ENCODE data around the gene TMEM213. TPM values are rescaled to one million over a fixed set of nuclear protein-coding genes. Genes with fewer than 3 reads are reported as not detected.

TMEM213 gene
- total RNA-seq, 4 donors from 2014 or later = 0.25 TPM; not detected in 3

DNA sequence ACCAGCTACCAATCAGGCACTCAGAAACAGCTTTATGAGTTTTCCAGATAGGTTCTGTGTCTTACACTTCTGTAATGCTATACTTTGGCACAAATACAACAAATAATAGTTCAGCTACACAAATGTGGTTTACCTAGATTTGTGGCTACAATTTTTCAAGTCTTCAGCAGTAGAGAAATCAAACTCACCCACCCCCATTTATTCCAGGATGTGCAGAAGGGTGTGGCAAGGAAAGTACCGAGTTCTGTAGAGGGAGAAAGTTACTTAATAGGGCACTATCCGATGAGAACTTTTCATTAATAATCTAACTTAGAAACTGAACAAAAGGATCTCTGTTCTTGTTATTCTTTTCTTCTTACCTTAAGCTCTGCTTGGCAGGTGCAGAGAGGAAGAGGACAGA is 30.5 kb downstream of the TMEM213 start:
- whole genome bisulfite sequencing, 2 donors (ENCODE audit: low coverage in 1 of 2) = 64% methylated on average over 2 of the region's 2 CpGs
- peaks cover 0 to 10% (median 0%) of the 10 kb centered on the region in 3 donors for H3K9me3 ChIP-seq
- ATAC-seq = no peak
- H3K36me3 ChIP-seq = no peaks in the 10 kb centered on the region
- TF ChIP-seq POLR2AphosphoS5 (IDR thresholded peaks at IDR 0.05) (no peak), EP300 (IDR thresholded peaks at IDR 0.05) (no peak), POLR2A (IDR thresholded peaks at IDR 0.05) (no peak)
- TF ChIP-seq, protein P1, sequence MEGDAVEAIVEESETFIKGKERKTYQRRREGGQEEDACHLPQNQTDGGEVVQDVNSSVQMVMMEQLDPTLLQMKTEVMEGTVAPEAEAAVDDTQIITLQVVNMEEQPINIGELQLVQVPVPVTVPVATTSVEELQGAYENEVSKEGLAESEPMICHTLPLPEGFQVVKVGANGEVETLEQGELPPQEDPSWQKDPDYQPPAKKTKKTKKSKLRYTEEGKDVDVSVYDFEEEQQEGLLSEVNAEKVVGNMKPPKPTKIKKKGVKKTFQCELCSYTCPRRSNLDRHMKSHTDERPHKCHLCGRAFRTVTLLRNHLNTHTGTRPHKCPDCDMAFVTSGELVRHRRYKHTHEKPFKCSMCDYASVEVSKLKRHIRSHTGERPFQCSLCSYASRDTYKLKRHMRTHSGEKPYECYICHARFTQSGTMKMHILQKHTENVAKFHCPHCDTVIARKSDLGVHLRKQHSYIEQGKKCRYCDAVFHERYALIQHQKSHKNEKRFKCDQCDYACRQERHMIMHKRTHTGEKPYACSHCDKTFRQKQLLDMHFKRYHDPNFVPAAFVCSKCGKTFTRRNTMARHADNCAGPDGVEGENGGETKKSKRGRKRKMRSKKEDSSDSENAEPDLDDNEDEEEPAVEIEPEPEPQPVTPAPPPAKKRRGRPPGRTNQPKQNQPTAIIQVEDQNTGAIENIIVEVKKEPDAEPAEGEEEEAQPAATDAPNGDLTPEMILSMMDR (IDR thresholded peaks at IDR 0.05) = no peak
- H3K4me3 ChIP-seq = no peak overlapping the region
- no peaks in the 10 kb centered on the region for H3K4me1 ChIP-seq
- no peaks in the 10 kb centered on the region for H3K27me3 ChIP-seq
- H3K27ac ChIP-seq = no peak overlapping the region

DNA sequence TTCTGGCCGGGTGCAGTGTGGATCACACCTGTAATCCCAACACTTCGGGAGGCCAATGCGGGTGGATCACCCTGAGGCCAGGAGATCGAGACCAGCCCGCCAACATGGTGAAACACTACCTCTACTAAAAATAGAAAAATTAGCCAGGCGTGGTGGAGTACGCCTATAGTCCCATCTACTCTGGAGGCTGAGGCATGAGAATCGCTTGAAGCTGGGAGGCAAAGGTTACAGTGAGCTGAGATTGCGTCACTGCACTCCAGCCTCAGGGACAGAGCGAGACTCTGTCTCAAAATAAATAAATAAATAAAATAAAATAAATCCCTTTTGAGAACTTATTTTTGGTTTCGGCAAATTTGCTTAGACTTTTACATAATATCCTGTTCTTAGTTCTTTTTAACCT is 31.5 kb downstream of the TMEM213 start:
- TF ChIP-seq POLR2AphosphoS5 (IDR thresholded peaks at IDR 0.05) (no peak), EP300 (IDR thresholded peaks at IDR 0.05) (no peak), POLR2A (IDR thresholded peaks at IDR 0.05) (no peak)
- TF ChIP-seq, protein P1 (IDR thresholded peaks at IDR 0.05) = no peak
- ATAC-seq = no peak
- WGBS, 2 donors (ENCODE audit: low coverage in 1 of 2) = 83 to 94% methylated on average over 3 to 11 of the region's 11 CpGs
- no peaks in the 10 kb centered on the region for H3K36me3 ChIP-seq
- H3K4me1 ChIP-seq = no peaks in the 10 kb centered on the region
- H3K27ac ChIP-seq = no peak overlapping the region
- no peaks in the 10 kb centered on the region for H3K27me3 ChIP-seq
- H3K4me3 ChIP-seq = no peak overlapping the region
- H3K9me3 ChIP-seq = peaks cover 0 to 10% (median 0%) of the 10 kb centered on the region in 3 donors

DNA sequence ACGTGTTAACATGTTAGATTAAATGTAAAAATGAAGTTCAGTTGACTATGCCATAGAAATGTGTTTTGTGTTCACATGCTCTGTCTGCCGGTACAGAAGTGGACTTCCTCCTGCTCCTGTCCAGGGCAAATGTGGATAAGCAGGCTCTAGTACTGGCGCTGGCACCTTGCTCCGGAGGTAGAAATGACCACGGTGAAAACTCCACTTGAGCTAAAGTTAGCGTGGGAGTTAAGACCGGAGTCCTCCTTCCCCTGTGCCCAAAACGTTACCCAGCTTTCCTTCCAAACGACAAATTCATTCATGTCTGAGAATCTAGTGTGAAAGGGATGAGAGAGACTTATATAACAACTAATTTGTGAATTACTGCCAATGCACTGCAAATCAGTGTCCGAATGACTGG is 35.2 kb downstream of the TMEM213 start:
- no peaks in the 10 kb centered on the region for H3K9me3 ChIP-seq
- TF ChIP-seq POLR2AphosphoS5 (IDR thresholded peaks at IDR 0.05) (no peak), EP300 (IDR thresholded peaks at IDR 0.05) (no peak), POLR2A (IDR thresholded peaks at IDR 0.05) (no peak)
- TF ChIP-seq, protein P1 (IDR thresholded peaks at IDR 0.05) = no peak
- ATAC-seq = no peak
- no peaks in the 10 kb centered on the region for H3K4me1 ChIP-seq
- WGBS, 2 donors (ENCODE audit: low coverage in 1 of 2) = 89 to 94% methylated on average over 7 to 10 of the region's 10 CpGs
- no peak overlapping the region for H3K4me3 ChIP-seq
- no peaks in the 10 kb centered on the region for H3K27me3 ChIP-seq
- no peak overlapping the region for H3K27ac ChIP-seq
- peaks cover 0 to 10% of the 10 kb centered on the region in 2 donors for H3K36me3 ChIP-seq

DNA sequence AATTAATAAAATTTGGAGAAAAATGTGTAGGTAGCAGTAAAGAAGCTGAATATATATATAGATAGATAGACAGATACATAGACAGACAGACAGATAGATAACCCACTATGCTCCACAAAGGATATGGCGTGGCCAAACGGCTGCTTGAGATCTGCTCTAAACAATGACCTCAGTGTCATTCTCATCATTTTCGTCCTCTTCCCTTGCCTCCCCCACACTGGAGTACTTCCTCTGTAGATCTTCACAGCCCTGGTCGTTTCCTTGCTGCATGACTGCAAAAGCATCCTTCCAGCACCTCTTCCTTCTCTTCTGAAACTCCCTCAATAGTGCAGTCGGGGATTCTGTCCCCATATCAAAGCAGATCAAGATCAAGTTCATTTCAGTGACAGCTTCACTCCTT is 35.8 kb downstream of the TMEM213 start:
- H3K36me3 ChIP-seq = peaks cover 0 to 13% of the 10 kb centered on the region in 2 donors
- 35 to 66% methylated on average over 2 to 5 of the region's 5 CpGs for WGBS, 2 donors (ENCODE audit: low coverage in 1 of 2)
- no peak for ATAC-seq
- TF ChIP-seq POLR2AphosphoS5 (IDR thresholded peaks at IDR 0.05) (no peak), POLR2A (IDR thresholded peaks at IDR 0.05) (no peak), EP300 (IDR thresholded peaks at IDR 0.05) (no peak)
- TF ChIP-seq, protein P1 (IDR thresholded peaks at IDR 0.05) = no peak
- H3K27ac ChIP-seq = no peak overlapping the region
- no peak overlapping the region for H3K4me3 ChIP-seq
- no peaks in the 10 kb centered on the region for H3K27me3 ChIP-seq
- H3K4me1 ChIP-seq = no peaks in the 10 kb centered on the region
- H3K9me3 ChIP-seq = no peaks in the 10 kb centered on the region

DNA sequence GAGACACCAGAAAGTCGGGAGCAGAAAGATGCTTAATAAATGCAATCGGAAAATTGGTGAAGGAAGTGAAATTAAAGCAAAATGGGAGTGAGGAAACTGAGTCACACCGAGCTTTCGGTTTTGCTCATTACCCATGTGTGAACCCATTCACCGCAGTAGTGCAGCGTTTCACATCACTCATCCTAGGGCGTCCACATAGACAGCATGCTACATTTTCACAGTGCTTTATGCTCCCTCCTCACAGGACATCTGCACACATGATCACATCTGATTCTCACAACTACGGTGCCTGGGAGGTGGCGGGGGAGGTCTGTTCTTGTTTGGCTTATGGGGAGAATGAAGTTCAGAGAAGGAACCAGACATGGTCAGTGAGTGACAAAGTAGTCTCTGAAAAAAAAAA is 36.8 kb downstream of the TMEM213 start:
- no peaks in the 10 kb centered on the region for H3K9me3 ChIP-seq
- no peak overlapping the region for H3K4me3 ChIP-seq
- TF ChIP-seq POLR2AphosphoS5 (IDR thresholded peaks at IDR 0.05) (no peak), EP300 (IDR thresholded peaks at IDR 0.05) (no peak), POLR2A (IDR thresholded peaks at IDR 0.05) (no peak)
- TF ChIP-seq, protein P1 (IDR thresholded peaks at IDR 0.05) = no peak
- no peaks in the 10 kb centered on the region for H3K4me1 ChIP-seq
- no peak for ATAC-seq
- 91 to 98% methylated on average over 5 to 8 of the region's 9 CpGs for WGBS, 2 donors (ENCODE audit: low coverage in 1 of 2)
- peaks cover 0 to 13% of the 10 kb centered on the region in 2 donors for H3K36me3 ChIP-seq
- H3K27ac ChIP-seq = no peak overlapping the region
- H3K27me3 ChIP-seq = no peaks in the 10 kb centered on the region

Measured in gastroesophageal sphincter (tissue), 4 donors.